Fibroblast of lung (primary cell): Measurements from ENCODE around the gene PWWP2B. TPM values are rescaled to one million over a fixed set of nuclear protein-coding genes. Genes with fewer than 3 reads are reported as not detected.
A peak's percentile ranks its signal among the peaks of the same experiment; 100 is the strongest.

Experiments used
- DNase-seq, 2 donors: peaks; one replicate each; pipeline versions ENCODE4 v3.0.0 to v3.0.0-alpha.2; 2010; ENCODE audit warnings: low read depth in 2 of 2
- H2AFZ ChIP-seq: 2 replicates; pipeline ENCODE4 v1.5.1; 2012; ENCODE audit warnings: low read length, control low read depth, inconsistent platforms
- H3K27ac ChIP-seq: 2 replicates; pipeline ENCODE4 v1.5.1; 2011; ENCODE audit warnings: low read length, control low read depth; ENCODE audit not compliant: insufficient read depth
- H3K27me3 ChIP-seq: 2 replicates; pipeline ENCODE4 v1.5.1; 2011; ENCODE audit warnings: mild to moderate bottlenecking, low read length; ENCODE audit not compliant: control insufficient read depth, insufficient read depth
- H3K36me3 ChIP-seq: 2 replicates; pipeline ENCODE4 v1.5.1; 2011; ENCODE audit warnings: low read length; ENCODE audit not compliant: control insufficient read depth, insufficient read depth
- H3K4me1 ChIP-seq: 2 replicates; pipeline ENCODE4 v1.5.1; 2011; ENCODE audit warnings: low read length; ENCODE audit not compliant: control insufficient read depth, insufficient read depth; ENCODE audit errors: extremely low read depth
- H3K4me2 ChIP-seq: 2 replicates; pipeline ENCODE4 v1.5.1; 2011; ENCODE audit warnings: low read length, control low read depth; ENCODE audit not compliant: insufficient read depth; ENCODE audit errors: extremely low read depth
- H3K4me3 ChIP-seq, 4 experiments: fragments of 200-600 bp in 1 of 4; sonication (generic) in 1 of 4; replicated peaks in 1 of 4; 2 replicates each; pipeline ENCODE4 v1.5.1; 2011 to 2016; ENCODE audit warnings: low read length in 4 of 4, low read depth in 3 of 4, mild to moderate bottlenecking in 3 of 4, control low read depth in 2 of 4, inconsistent platforms in 1 of 4, mixed read lengths in 1 of 4; ENCODE audit not compliant: insufficient read depth in 1 of 4; ENCODE audit errors: control extremely low read depth in 1 of 4
- H3K79me2 ChIP-seq: 2 replicates; pipeline ENCODE4 v1.5.1; 2012; ENCODE audit warnings: mild to moderate bottlenecking, low read length, inconsistent platforms; ENCODE audit not compliant: control insufficient read depth, insufficient read depth
- H3K9ac ChIP-seq: 2 replicates; pipeline ENCODE4 v1.5.1; 2011; ENCODE audit warnings: mild to moderate bottlenecking, low read length, control low read depth; ENCODE audit not compliant: insufficient read depth
- H3K9me3 ChIP-seq: 2 replicates; pipeline ENCODE4 v1.5.1; 2012; ENCODE audit warnings: low read depth, low read length; ENCODE audit not compliant: control insufficient read depth, insufficient read depth
- H4K20me1 ChIP-seq: 2 replicates; pipeline ENCODE4 v1.5.1; 2011; ENCODE audit warnings: low read length; ENCODE audit not compliant: control insufficient read depth, insufficient read depth; ENCODE audit errors: extremely low read depth
- CTCF ChIP-seq, 2 donors: IDR thresholded peaks in 1 of 2; conservative IDR thresholded peaks in 1 of 2; 1 replicate in 1 of 2; 2 replicates in 1 of 2; pipeline ENCODE4 v1.5.1; 2011 to 2012; ENCODE audit warnings: low read length in 2 of 2, control low read depth in 1 of 2, inconsistent platforms in 1 of 2, low read depth in 1 of 2, mild to moderate bottlenecking in 1 of 2
- EZH2 ChIP-seq: IDR thresholded peaks from 2 replicates; pipeline ENCODE4 v1.5.1; 2012; ENCODE audit warnings: low read length, control low read depth, mild to moderate bottlenecking; ENCODE audit errors: missing control alignments
- polyA plus RNA-seq, 2 donors: library from polyadenylated mRNA; depleted of rRNA in 1 of 2; stranded (reverse) in 1 of 2; unstranded in 1 of 2; fragments of >200 nt; gene quantifications; 2 replicates each; pipeline ENCODE4 v1.2.1, GENCODE V29; 2011 to 2012; ENCODE audit warnings: missing spikeins in 1 of 2
- total RNA-seq: library from RNA; depleted of rRNA; stranded (reverse); fragments of >200 nt; gene quantifications from 2 replicates; pipeline ENCODE4 v1.2.1, GENCODE V29; 2014

PWWP2B gene
- total and polyA plus RNA-seq, 2 donors (not counting 1 experiment from before 2014, with no cell fraction given) = 1.5 to 15.9 TPM

GRCh38 chr10:132431537-132432175 lies 34.7 kb downstream of the PWWP2B start:
- H3K27me3 ChIP-seq = no peaks in the 10 kb centered on the region
- H3K4me1 ChIP-seq = no peaks in the 10 kb centered on the region
- no peaks in the 10 kb centered on the region for H3K9me3 ChIP-seq
- H3K4me2 ChIP-seq = no peak overlapping the region
- no peak overlapping the region for H3K9ac ChIP-seq
- TF ChIP-seq EZH2 = no peak
- no peak for TF ChIP-seq CTCF (conservative IDR thresholded peaks at IDR 0.05 in 1 of 2, IDR thresholded peaks at IDR 0.05 in 1 of 2; ENCODE audit: low read depth in 1 of 2, low read length in 2 of 2)
- H3K36me3 ChIP-seq = no peaks in the 10 kb centered on the region
- no peaks in the 10 kb centered on the region for H3K79me2 ChIP-seq
- H2AFZ ChIP-seq = no peak overlapping the region
- no peak overlapping the region for H3K4me3 ChIP-seq
- no peaks in the 10 kb centered on the region for H4K20me1 ChIP-seq
- no peak overlapping the region for H3K27ac ChIP-seq
- no peak for DNase-seq

DNA sequence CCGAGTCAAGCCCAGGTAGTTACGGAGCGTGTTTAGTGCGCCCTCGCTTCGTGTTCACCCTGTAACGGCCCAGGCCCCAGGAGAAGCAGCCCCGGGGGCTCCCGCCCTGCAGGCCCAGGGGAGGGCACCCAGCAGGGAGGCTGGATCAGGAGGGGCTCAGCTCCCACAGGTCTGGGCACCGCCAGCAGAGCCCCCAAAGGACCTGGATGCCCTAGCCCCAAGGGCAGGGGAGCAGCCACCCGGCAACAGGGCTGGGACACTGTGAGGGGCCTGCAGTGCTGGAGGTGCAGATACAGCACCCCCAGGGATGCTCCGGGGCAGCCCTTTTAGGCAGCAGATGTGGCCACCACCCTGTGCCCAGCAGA lies 35.2 kb downstream of the PWWP2B start:
- no peaks in the 10 kb centered on the region for H4K20me1 ChIP-seq
- H3K9ac ChIP-seq = no peak overlapping the region
- TF ChIP-seq EZH2 (no peak), CTCF (conservative IDR thresholded peaks at IDR 0.05 in 1 of 2, IDR thresholded peaks at IDR 0.05 in 1 of 2; ENCODE audit: low read depth in 1 of 2, low read length in 2 of 2) (no peak)
- no peaks in the 10 kb centered on the region for H3K27me3 ChIP-seq
- no peak for DNase-seq
- H3K4me2 ChIP-seq = no peak overlapping the region
- no peaks in the 10 kb centered on the region for H3K79me2 ChIP-seq
- H3K4me3 ChIP-seq = no peak overlapping the region
- no peaks in the 10 kb centered on the region for H3K4me1 ChIP-seq
- H2AFZ ChIP-seq = no peak overlapping the region
- no peaks in the 10 kb centered on the region for H3K36me3 ChIP-seq
- no peaks in the 10 kb centered on the region for H3K9me3 ChIP-seq
- H3K27ac ChIP-seq = no peak overlapping the region

GRCh38 chr10:132433671-132434340 lies 36.8 kb downstream of the PWWP2B start:
- DNase-seq = no peak
- no peak overlapping the region for H3K4me3 ChIP-seq
- no peaks in the 10 kb centered on the region for H4K20me1 ChIP-seq
- no peaks in the 10 kb centered on the region for H3K36me3 ChIP-seq
- H3K4me1 ChIP-seq = no peaks in the 10 kb centered on the region
- H3K4me2 ChIP-seq = no peak overlapping the region
- TF ChIP-seq EZH2 = no peak
- no peak for TF ChIP-seq CTCF (conservative IDR thresholded peaks at IDR 0.05 in 1 of 2, IDR thresholded peaks at IDR 0.05 in 1 of 2; ENCODE audit: low read depth in 1 of 2, low read length in 2 of 2)
- H3K27ac ChIP-seq = no peak overlapping the region
- H3K9me3 ChIP-seq = no peaks in the 10 kb centered on the region
- H3K27me3 ChIP-seq = no peaks in the 10 kb centered on the region
- H3K79me2 ChIP-seq = no peaks in the 10 kb centered on the region
- H3K9ac ChIP-seq = no peak overlapping the region
- H2AFZ ChIP-seq = peak overlapping the region; percentile 39
